Trophoblast cell (in vitro differentiated cells and primary cell): ENCODE data around the gene DENND1C.

Experiments used
- DNase-seq, 2 donors: peaks; one replicate each; pipeline ENCODE4 v3.0.0-alpha.2; 2016
- H2AFZ ChIP-seq: 2 replicates; pipeline ENCODE4 v1.6.1; 2013; ENCODE audit warnings: low read length, moderate library complexity, mild to moderate bottlenecking; ENCODE audit not compliant: insufficient read depth, poor library complexity
- H2AK5ac ChIP-seq: 2 replicates; pipeline ENCODE4 v1.6.1; 2013; ENCODE audit warnings: mild to moderate bottlenecking, low read length
- H2BK120ac ChIP-seq: 2 replicates; pipeline ENCODE4 v1.6.1; 2013; ENCODE audit warnings: low read length, mild to moderate bottlenecking, moderate library complexity; ENCODE audit not compliant: insufficient read depth, poor library complexity
- H2BK12ac ChIP-seq: 2 replicates; pipeline ENCODE4 v1.6.1; 2013; ENCODE audit warnings: mild to moderate bottlenecking, low read length, moderate library complexity
- H2BK5ac ChIP-seq: 2 replicates; pipeline ENCODE4 v1.6.1; 2013; ENCODE audit warnings: low read length, low read depth, moderate library complexity, mild to moderate bottlenecking; ENCODE audit not compliant: poor library complexity
- H3K14ac ChIP-seq: 2 replicates; pipeline ENCODE4 v1.6.1; 2013; ENCODE audit warnings: mild to moderate bottlenecking, low read length
- H3K18ac ChIP-seq: 2 replicates; pipeline ENCODE4 v1.6.1; 2013; ENCODE audit warnings: mild to moderate bottlenecking, low read length
- H3K23ac ChIP-seq: 2 replicates; pipeline ENCODE4 v1.6.1; 2013; ENCODE audit warnings: low read length
- H3K27ac ChIP-seq: 2 replicates; pipeline ENCODE4 v1.5.1; 2013; ENCODE audit warnings: low read depth, mild to moderate bottlenecking, inconsistent platforms, low read length, moderate library complexity
- H3K27me3 ChIP-seq: 2 replicates; pipeline ENCODE4 v1.6.1; 2013; ENCODE audit warnings: inconsistent platforms, mild to moderate bottlenecking, low read length, moderate library complexity; ENCODE audit not compliant: insufficient read depth
- H3K36me3 ChIP-seq, 2 experiments: 1 replicate in 1 of 2; 2 replicates in 1 of 2; pipeline ENCODE4 v1.6.1; 2013; ENCODE audit warnings: low read length in 2 of 2, mild to moderate bottlenecking in 2 of 2, moderate library complexity in 1 of 2; ENCODE audit not compliant: insufficient read depth in 2 of 2, control insufficient read depth in 1 of 2
- H3K4ac ChIP-seq: 2 replicates; pipeline ENCODE4 v1.6.1; 2013; ENCODE audit warnings: low read depth, mild to moderate bottlenecking, low read length, moderate library complexity
- H3K4me1 ChIP-seq, 2 experiments: 1 replicate in 1 of 2; 2 replicates in 1 of 2; pipeline ENCODE4 v1.6.1; 2013; ENCODE audit warnings: low read length in 2 of 2, mild to moderate bottlenecking in 2 of 2, moderate library complexity in 1 of 2; ENCODE audit not compliant: insufficient read depth in 2 of 2, control insufficient read depth in 1 of 2
- H3K4me2 ChIP-seq: 2 replicates; pipeline ENCODE4 v1.6.1; 2013; ENCODE audit warnings: inconsistent platforms, mild to moderate bottlenecking, low read length, moderate library complexity
- H3K4me3 ChIP-seq: 2 replicates; pipeline ENCODE4 v1.5.1; 2013; ENCODE audit warnings: mild to moderate bottlenecking, low read depth, low read length, inconsistent platforms
- H3K79me1 ChIP-seq: one replicate; pipeline ENCODE4 v1.6.1; 2013; ENCODE audit warnings: low read length
- H3K79me2 ChIP-seq: 2 replicates; pipeline ENCODE4 v1.6.1; 2013; ENCODE audit warnings: low read length, mild to moderate bottlenecking; ENCODE audit not compliant: control insufficient read depth, insufficient read depth, poor library complexity
- H3K9ac ChIP-seq: 2 replicates; pipeline ENCODE4 v1.6.1; 2013; ENCODE audit warnings: mild to moderate bottlenecking, low read length
- H3K9me3 ChIP-seq: 2 replicates; pipeline ENCODE4 v1.6.1; 2013; ENCODE audit warnings: low read depth, mild to moderate bottlenecking, control low read depth, inconsistent platforms, low read length; ENCODE audit not compliant: insufficient read depth
- H4K12ac ChIP-seq: 2 replicates; pipeline ENCODE4 v1.6.1; 2013; ENCODE audit warnings: low read depth, mild to moderate bottlenecking, low read length, moderate library complexity
- H4K8ac ChIP-seq: 2 replicates; pipeline ENCODE4 v1.6.1; 2013; ENCODE audit warnings: low read depth, mild to moderate bottlenecking, low read length, moderate library complexity
- H4K91ac ChIP-seq: one replicate; pipeline ENCODE4 v1.6.1; 2013; ENCODE audit warnings: low read depth, mild to moderate bottlenecking, low read length, moderate library complexity
- WGBS: extraction: QIAGEN DNeasy Blood & Tissue Kit; methylation state at CpG from one replicate; pipeline ENCODE4 v1.1.7; 2013; ENCODE audit warnings: missing lambda C conversion rate; ENCODE audit not compliant: insufficient read length, insufficient coverage; ENCODE audit errors: extremely low coverage; 5-methylcytosine and 5-hydroxymethylcytosine counted together

Gene DENND1C

GRCh38 chr19:6467384-6467783, 14.2 kb downstream of the DENND1C start:
- Histone ChIP-seq H3K27me3 (no peaks in the 10 kb centered on the region), H3K4me1 (peaks cover 3 to 11% of the 10 kb centered on the region in 2 experiments), H3K23ac (no peak overlapping the region), H3K36me3 (peaks cover 7 to 11% of the 10 kb centered on the region in 2 experiments), H3K9ac (no peak overlapping the region), H2BK12ac (no peak overlapping the region), H2BK5ac (no peak overlapping the region), H3K79me2 (peaks cover 4% of the 10 kb centered on the region), H4K12ac (no peak overlapping the region), H3K9me3 (no peaks in the 10 kb centered on the region), H3K27ac (no peak overlapping the region), H3K14ac (no peak overlapping the region), H3K79me1 (peaks cover 6% of the 10 kb centered on the region), H2AFZ (no peak overlapping the region), H3K4ac (no peak overlapping the region), H3K4me2 (no peak overlapping the region), H3K4me3 (no peak overlapping the region), H2BK120ac (no peak overlapping the region), H2AK5ac (no peak overlapping the region), H3K18ac (no peak overlapping the region), H4K8ac (no peak overlapping the region), H4K91ac (no peak overlapping the region)
- DNase-seq = no peak
- no CpG with 5 or more reads among the region's 8 CpGs for WGBS

DNA sequence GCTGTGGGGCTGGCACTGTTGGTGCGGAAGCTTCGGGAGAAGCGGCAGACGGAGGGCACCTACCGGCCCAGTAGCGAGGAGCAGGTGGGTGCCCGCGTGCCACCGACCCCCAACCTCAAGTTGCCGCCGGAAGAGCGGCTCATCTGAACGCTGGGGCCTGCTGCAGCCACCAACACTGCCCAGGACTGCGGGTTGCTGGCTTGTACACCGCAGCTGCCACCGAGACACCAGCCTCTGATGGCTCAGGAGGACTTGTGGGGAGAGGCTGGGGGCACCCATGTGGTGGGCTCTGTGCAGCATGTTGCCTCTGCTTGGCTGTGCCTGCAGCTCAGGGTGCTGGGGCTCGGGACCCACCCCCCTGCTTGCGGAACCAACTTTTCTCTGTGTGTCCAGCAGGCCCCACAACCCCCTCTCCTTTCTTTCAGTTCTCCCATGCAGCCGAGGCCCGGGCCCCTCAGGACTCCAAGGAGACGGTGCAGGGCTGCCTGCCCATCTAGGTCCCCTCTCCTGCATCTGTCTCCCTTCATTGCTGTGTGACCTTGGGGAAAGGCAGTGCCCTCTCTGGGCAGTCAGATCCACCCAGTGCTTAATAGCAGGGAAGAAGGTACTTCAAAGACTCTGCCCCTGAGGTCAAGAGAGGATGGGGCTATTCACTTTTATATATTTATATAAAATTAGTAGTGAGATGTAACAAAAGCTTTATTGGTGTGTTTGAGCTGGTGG, 14.9 kb downstream of the DENND1C start:
- Histone ChIP-seq H4K8ac (no peak overlapping the region), H3K36me3 (peaks cover 7 to 11% of the 10 kb centered on the region in 2 experiments), H3K4me1 (peaks cover 3 to 11% of the 10 kb centered on the region in 2 experiments), H2AFZ (no peak overlapping the region), H3K23ac (no peak overlapping the region), H3K4me2 (no peak overlapping the region), H2BK120ac (no peak overlapping the region), H2BK5ac (no peak overlapping the region), H3K9ac (no peak overlapping the region), H3K79me2 (peaks cover 4% of the 10 kb centered on the region), H3K4me3 (no peak overlapping the region), H4K12ac (no peak overlapping the region), H4K91ac (no peak overlapping the region), H3K14ac (no peak overlapping the region), H2AK5ac (no peak overlapping the region), H3K18ac (no peak overlapping the region), H3K9me3 (no peaks in the 10 kb centered on the region), H2BK12ac (no peak overlapping the region), H3K27ac (no peak overlapping the region), H3K79me1 (peaks cover 6% of the 10 kb centered on the region), H3K4ac (no peak overlapping the region), H3K27me3 (no peaks in the 10 kb centered on the region)
- no CpG with 5 or more reads among the region's 21 CpGs for WGBS
- DNase-seq = no peak

DNA sequence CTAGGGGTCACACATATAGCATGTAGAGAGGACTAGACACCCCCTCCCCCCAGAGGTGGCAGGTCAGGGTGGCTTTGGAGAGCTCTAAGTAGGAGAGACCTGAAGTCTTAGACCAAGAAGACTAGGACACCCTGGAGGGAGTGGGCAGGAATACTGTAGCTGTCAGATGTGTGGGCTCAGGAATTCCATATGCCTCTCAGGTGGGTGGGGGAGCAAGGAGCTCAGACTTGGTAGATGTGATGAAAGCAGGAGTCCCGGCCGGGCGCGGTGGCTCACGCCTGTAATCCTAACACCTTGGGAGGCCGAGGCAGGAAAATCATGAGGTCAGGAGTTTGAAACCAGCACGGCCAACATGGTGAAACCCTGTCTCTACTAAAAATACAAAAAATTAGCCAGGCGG, 15.9 kb downstream of the DENND1C start:
- no peak overlapping the region for H2BK120ac ChIP-seq
- H2AFZ ChIP-seq = no peak overlapping the region
- H3K14ac ChIP-seq = no peak overlapping the region
- no peak overlapping the region for H2AK5ac ChIP-seq
- peaks cover 7 to 11% of the 10 kb centered on the region in 2 experiments for H3K36me3 ChIP-seq
- H3K4ac ChIP-seq = no peak overlapping the region
- H3K27ac ChIP-seq = no peak overlapping the region
- no peak overlapping the region for H3K4me3 ChIP-seq
- H3K9ac ChIP-seq = no peak overlapping the region
- peaks cover 4% of the 10 kb centered on the region for H3K79me2 ChIP-seq
- H3K4me2 ChIP-seq = no peak overlapping the region
- peaks cover 3 to 11% of the 10 kb centered on the region in 2 experiments for H3K4me1 ChIP-seq
- H2BK5ac ChIP-seq = no peak overlapping the region
- H3K79me1 ChIP-seq = peaks cover 6% of the 10 kb centered on the region
- H4K8ac ChIP-seq = no peak overlapping the region
- H4K12ac ChIP-seq = no peak overlapping the region
- H3K9me3 ChIP-seq = no peaks in the 10 kb centered on the region
- no peak overlapping the region for H2BK12ac ChIP-seq
- no peak overlapping the region for H3K23ac ChIP-seq
- no peaks in the 10 kb centered on the region for H3K27me3 ChIP-seq
- DNase-seq = no peak
- no peak overlapping the region for H3K18ac ChIP-seq
- H4K91ac ChIP-seq = no peak overlapping the region
- WGBS = no CpG with 5 or more reads among the region's 8 CpGs

DNA sequence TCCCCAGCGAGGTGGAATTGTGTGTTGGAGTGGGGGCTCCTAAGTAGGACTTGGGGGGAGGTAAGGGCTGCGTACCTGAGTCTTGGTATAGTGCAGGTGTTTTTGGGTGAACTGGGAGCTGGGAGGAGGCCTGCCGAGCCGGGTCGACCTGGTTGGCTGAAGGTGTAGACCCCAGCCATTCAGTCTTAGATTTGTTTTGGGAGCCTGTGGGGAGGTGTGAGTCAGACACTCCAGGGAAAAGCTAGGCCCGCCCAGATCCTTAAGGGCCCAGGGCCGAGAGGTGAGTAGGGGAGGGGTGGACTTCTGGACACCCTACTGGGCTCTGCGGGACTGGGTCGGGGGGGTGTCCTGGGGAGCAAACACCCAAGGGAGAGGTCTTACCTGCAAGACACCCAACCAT, 16.6 kb downstream of the DENND1C start:
- Histone ChIP-seq H3K18ac (no peak overlapping the region), H2AFZ (no peak overlapping the region), H4K12ac (no peak overlapping the region), H3K14ac (no peak overlapping the region), H3K27ac (no peak overlapping the region), H3K4me1 (peaks cover 5 to 13% of the 10 kb centered on the region in 2 experiments), H3K79me2 (peaks cover 4% of the 10 kb centered on the region), H2BK12ac (no peak overlapping the region), H3K27me3 (no peaks in the 10 kb centered on the region), H4K8ac (no peak overlapping the region), H2BK120ac (no peak overlapping the region), H2BK5ac (no peak overlapping the region), H3K36me3 (peaks cover 7 to 11% of the 10 kb centered on the region in 2 experiments), H3K79me1 (peaks cover 6% of the 10 kb centered on the region), H3K4ac (no peak overlapping the region), H4K91ac (no peak overlapping the region), H3K4me2 (peak overlapping the region; percentile 88), H2AK5ac (no peak overlapping the region), H3K9me3 (no peaks in the 10 kb centered on the region), H3K23ac (no peak overlapping the region), H3K4me3 (no peak overlapping the region), H3K9ac (no peak overlapping the region)
- no CpG with 5 or more reads among the region's 9 CpGs for WGBS
- no peak for DNase-seq
